Motor neuron (in vitro differentiated cells): ENCODE data around the gene NAPSA. TPM values are rescaled to one million over a fixed set of nuclear protein-coding genes. Genes with fewer than 3 reads are reported as not detected.
A peak's percentile ranks its signal among the peaks of the same experiment; 100 is the strongest.

Experiments
- ATAC-seq, 8 experiments: fragments of 200-7000 bp; cut with Tn5 transposase; replicated peaks in 6 of 8; 2 replicates each; pipeline ENCODE4 v1.8.0; 2021; ENCODE audit warnings: mild to moderate bottlenecking in 8 of 8, moderate library complexity in 8 of 8
- H3K27ac ChIP-seq, 2 donors: fragments of 250-450 bp; sonication (Bioruptor Pico); 2 replicates each; pipeline ENCODE4 v1.9.0; 2021; ENCODE audit warnings: antibody characterized with exemption in 2 of 2, mild to moderate bottlenecking in 2 of 2, moderate library complexity in 1 of 2
- H3K4me1 ChIP-seq, 2 donors: fragments of 250-450 bp; sonication (Bioruptor Pico); replicated peaks in 1 of 2; 2 replicates each; pipeline ENCODE4 v1.6.1; 2021; ENCODE audit warnings: antibody characterized with exemption in 2 of 2, mild to moderate bottlenecking in 2 of 2, moderate library complexity in 1 of 2
- H3K4me3 ChIP-seq, 5 donors: fragments of 250-450 bp; sonication (Bioruptor Pico); 2 replicates each; pipeline ENCODE4 v1.9.0; 2021; ENCODE audit warnings: antibody characterized with exemption in 5 of 5, mild to moderate bottlenecking in 5 of 5, moderate library complexity in 4 of 5
- WGBS, 10 experiments: fragments of 450-650 bp; shearing (Covaris generic); methylation state at CpG; one replicate each; pipeline ENCODE4 v1.0.0; 2022; 5-methylcytosine and 5-hydroxymethylcytosine counted together
- in situ Hi-C, 9 experiments: fragments of 400-800 bp; cut with MboI; loops; one replicate each; pipeline ENCODE4 v1.15.0; 2021; ENCODE audit warnings: low sequenced_read_pairs in 9 of 9, low pct_unique_long_range_greater_than_20kb in 2 of 9; ENCODE audit not compliant: unreplicated experiment in 9 of 9
- total RNA-seq, 8 experiments: library from RNA; unstranded; fragments of 300-600 nt; gene quantifications; 2 replicates each; pipeline versions ENCODE4 v1.2.3 to v1.2.4, GENCODE V29; 2022

NAPSA gene
- total RNA-seq, 8 experiments from 2014 or later = 0.18 to 1.9 (median 0.95) TPM

DNA sequence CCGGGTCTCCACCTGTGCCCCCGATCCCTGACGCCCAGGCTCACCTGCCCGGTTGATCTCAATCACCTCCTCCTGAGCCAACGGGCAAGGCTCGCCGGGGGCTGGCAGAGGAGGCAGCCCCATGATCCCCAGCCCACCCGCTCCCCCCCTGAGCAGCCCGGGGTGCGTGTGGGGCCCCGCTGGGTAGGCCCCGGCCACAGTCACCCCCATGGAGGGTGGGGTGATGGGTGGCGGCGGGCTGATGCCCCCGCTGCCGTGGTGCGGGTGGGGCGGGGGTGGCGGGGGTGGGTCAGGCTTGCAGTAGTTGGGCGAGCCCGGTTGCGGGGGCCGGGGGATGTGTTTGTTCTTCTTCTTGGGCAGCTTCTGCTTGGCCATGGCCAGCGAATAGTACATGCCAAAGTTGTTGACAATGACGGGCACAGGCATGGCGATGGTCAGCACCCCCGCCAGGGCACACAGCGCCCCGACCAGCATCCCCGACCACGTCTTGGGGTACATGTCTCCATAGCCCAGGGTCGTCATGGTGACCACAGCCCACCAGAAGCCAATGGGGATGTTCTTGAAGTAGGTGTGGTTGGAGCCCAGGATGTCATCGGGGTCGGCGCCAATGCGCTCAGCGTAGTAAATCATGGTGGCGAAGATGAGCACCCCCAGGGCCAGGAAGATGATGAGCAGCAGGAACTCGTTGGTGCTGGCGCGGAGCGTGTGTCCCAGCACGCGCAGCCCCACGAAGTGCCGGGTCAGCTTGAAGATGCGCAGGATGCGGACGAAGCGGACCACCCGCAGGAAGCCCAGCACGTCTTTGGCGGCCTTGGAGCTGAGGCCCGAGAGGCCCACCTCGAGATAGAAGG lies 42.3 kb downstream of the NAPSA start:
- in situ Hi-C loops = no loop called here
- peaks cover 5 to 6% of the 10 kb centered on the region in 2 donors for H3K4me1 ChIP-seq
- no peak overlapping the region for H3K27ac ChIP-seq
- no peak for ATAC-seq
- H3K4me3 ChIP-seq = no peak overlapping the region
- 87 to 100% (median 95%) methylated on average over 4 to 11 of the region's 55 CpGs; no CpG with 5 or more reads in 7 of the 10 experiments for WGBS, 10 experiments

DNA sequence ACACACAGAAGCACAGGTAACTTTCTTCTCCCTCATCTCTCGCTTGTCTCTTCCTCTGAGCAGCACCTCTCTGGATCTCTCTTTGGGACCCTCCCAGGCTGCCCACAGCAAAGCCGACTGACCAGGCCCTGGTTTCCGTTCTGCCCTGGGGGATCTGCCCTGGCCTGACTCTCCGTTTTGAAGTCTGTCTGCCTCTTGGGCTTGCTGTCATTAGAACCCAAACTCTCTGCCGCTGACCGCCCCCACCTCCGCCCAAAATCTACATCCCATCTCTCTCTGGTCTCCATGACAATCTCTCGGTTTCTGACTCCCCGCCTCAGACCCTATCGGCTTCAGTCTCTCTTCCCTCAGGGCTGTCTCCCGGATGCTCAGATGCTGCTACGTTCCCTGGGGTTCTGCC lies 43.2 kb downstream of the NAPSA start:
- WGBS, 10 experiments = 6 to 100% (median 70%) methylated on average over 1 to 8 of the region's 12 CpGs; no CpG with 5 or more reads in 1 of the 10 experiments
- in situ Hi-C loops = no loop called here
- no peak for ATAC-seq
- Histone ChIP-seq H3K4me3 (no peak overlapping the region), H3K4me1 (peaks cover 5 to 6% of the 10 kb centered on the region in 2 donors), H3K27ac (no peak overlapping the region)

DNA sequence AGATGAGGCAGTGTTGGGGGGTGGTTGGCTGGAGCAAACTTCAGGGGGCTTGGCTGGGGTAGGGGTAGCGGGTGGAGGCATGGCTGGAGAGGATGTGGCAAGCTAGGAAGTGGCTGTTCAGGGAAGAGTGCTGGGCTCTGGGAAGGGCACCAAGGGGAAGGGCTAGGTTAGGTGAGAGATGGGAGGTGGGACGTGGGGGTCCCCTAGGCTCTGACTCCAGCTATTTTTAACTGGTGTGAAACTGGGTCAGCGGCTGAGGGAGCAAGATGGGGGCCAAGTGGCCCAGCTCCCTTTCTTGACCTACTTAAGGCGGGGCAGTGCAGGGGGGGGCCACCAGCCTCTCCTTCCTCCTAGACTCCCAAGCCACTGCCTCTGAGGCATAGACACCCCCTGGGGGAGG lies 43.6 kb downstream of the NAPSA start:
- H3K4me1 ChIP-seq = peaks cover 5 to 6% of the 10 kb centered on the region in 2 donors
- no peak for ATAC-seq
- no peak overlapping the region for H3K27ac ChIP-seq
- WGBS, 10 experiments = 33% methylated on average over 2 of the region's 4 CpGs; no CpG with 5 or more reads in 9 of the 10 experiments
- in situ Hi-C loops = no loop called here
- no peak overlapping the region for H3K4me3 ChIP-seq

DNA sequence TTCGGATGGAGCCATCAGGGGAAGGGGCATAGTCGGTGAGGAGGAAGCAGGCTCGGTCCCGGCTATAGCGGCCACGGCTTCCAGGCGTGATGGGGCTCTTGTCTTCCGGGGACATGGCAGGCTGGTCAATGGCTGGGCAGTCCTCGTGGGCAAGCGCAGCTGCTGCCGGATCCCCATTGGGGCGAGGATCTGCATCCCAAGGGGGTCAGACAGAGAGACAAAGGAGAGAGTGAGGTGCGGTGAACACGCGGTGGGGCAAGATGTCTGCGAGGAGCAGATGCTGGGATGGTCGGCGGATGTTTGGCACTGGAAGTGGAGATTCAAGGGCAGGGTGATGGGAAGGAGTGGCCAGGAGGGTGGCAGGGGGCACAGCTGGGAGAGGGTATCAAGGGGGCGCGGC lies 44.8 kb downstream of the NAPSA start:
- in situ Hi-C loops = no loop called here
- no peak overlapping the region for H3K27ac ChIP-seq
- peaks cover 5 to 6% of the 10 kb centered on the region in 2 donors for H3K4me1 ChIP-seq
- ATAC-seq = no peak
- WGBS, 10 experiments = 60% methylated on average over 1 of the region's 20 CpGs; no CpG with 5 or more reads in 9 of the 10 experiments
- H3K4me3 ChIP-seq = no peak overlapping the region

DNA sequence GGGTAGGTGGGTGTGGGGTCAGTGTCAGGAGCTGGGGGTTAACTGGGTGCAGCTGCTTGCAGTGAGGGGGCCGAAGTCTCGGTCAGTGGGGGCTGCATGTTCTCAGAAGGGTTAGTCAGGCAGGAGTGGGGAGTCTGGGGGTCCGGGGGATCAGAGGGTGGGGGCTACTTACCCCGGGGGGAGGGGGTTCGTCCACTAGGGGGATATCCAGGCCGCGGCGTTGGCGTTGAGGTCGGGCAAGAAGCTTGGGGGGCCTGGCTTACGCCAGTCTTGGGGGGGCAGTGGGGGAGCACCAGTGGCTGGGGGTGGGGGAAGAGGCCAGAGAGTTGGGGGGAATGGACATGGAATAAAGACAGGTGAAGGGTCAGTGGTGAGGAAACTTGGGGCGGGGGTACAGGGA lies 45.4 kb downstream of the NAPSA start:
- Histone ChIP-seq H3K4me3 (no peak overlapping the region), H3K27ac (no peak overlapping the region), H3K4me1 (peaks cover 3 to 4% of the 10 kb centered on the region in 2 donors)
- ATAC-seq = no peak
- no CpG with 5 or more reads among the region's 12 CpGs for WGBS, 10 experiments
- in situ Hi-C loops = no loop called here

DNA sequence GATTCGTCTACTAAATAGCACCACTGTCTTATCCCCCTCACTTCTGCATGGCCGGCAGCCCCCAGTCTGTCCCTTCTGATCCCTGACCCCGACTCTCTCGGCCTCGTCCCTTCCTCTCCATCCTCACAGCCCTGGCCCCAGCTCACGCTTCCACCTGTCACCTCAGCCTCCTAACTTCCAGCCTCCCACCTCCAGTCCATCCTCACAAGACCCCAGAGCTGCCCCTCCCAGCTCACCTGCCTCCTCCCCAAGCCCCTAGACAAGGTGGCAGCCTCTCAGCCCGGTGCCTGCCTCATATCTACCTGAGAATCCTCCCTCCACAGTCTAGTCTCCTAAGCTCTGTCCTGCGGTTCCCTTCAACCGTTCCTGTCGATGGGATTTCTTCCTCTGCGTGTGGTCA lies 46.3 kb downstream of the NAPSA start:
- Histone ChIP-seq H3K27ac (no peak overlapping the region), H3K4me1 (peaks cover 0 to 4% of the 10 kb centered on the region in 2 donors), H3K4me3 (no peak overlapping the region)
- no peak for ATAC-seq
- 0 to 94% (median 57%) methylated on average over 1 to 7 of the region's 11 CpGs; no CpG with 5 or more reads in 2 of the 10 experiments for WGBS, 10 experiments
- in situ Hi-C loops = no loop called here

DNA sequence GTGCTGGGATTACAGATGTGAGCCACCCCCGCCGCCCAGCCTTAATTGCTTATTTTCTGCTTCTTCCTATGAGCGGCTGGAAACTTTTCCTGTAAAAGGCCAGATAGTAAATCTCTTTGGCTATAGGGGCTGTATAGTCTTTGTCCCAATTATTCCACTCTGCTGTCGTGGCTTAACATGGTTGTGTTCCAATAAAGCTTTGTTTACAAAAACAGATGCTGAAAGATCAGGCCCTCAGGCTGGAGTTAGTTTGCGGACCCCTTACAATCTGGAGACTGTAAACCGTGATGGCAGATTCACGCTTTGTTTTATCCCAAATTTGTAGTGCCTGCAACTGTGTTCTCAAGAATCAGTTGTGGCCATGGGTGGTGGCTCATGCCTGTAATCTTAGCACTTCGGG lies 47.0 kb downstream of the NAPSA start:
- no peak for ATAC-seq
- Histone ChIP-seq H3K4me1 (peaks cover 0 to 4% of the 10 kb centered on the region in 2 donors), H3K27ac (no peak overlapping the region), H3K4me3 (no peak overlapping the region)
- WGBS, 10 experiments = 42 to 91% (median 69%) methylated on average over 3 to 8 of the region's 8 CpGs; no CpG with 5 or more reads in 3 of the 10 experiments
- in situ Hi-C loops = no loop called here

DNA sequence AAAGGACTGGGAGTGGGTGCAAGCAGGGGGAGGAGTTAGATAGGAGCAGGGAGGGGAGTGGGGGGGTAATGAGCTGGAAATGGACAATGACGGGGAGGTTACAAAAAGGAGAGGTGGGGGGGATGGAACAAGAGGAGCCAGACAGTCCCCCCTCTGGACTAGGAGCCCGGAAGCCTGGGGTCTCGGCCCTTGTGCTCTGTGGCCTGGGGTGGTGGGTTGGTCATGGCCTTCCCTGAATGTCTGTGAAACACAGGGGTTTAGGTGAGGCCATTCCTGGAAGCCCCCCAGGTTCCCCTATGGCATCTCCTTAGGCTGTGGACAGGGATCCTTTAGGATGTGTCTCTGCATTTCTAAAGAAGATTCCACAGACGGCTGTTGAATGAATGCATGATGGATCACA lies 48.3 kb downstream of the NAPSA start:
- H3K4me1 ChIP-seq = peaks cover 0 to 4% of the 10 kb centered on the region in 2 donors
- no CpG with 5 or more reads among the region's 4 CpGs for WGBS, 10 experiments
- no peak for ATAC-seq
- H3K27ac ChIP-seq = no peak overlapping the region
- in situ Hi-C loops = no loop called here
- H3K4me3 ChIP-seq = no peak overlapping the region

DNA sequence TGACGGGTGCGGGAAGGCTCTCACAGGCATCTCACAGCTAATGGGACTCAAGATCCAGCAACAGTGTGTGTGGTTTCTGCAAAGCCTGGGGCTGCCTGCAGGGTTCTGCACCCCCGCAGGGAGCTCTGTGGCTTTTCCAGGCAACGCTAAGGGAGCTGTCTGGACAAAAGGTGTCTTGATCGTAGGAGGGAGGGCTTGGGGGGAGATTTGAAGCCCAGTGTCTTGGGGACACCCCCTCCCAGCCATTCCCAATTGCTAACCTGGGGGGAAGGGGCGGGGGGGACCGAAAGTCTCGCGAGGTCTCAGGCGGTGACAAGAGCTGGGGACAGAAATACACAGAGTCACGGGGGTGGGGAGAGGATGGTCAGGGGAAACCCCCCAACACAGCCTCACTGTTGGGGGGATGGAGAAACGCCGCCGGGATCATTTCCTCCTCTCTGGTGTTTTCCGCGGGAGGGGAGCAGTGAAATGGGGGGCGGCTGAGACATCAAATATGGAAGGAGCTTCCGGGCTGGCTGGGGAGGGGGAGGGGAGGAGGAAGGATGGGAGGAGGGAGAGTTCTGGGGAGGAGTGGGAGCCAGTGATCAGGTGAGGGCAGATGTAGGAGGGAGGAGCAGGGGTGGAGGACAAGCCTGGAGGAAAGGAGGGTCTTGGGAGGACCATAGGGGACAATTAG lies 49.5 kb downstream of the NAPSA start:
- in situ Hi-C loops = no loop called here
- peak overlapping the region; percentile 33 to 48 (median 45) for H3K4me3 ChIP-seq
- ATAC-seq = peak in 5 of 8 experiments; percentile 75 to 85 (median 82)
- peaks cover 0 to 4% of the 10 kb centered on the region in 2 donors for H3K4me1 ChIP-seq
- peak overlapping the region; percentile 60 to 82 for H3K27ac ChIP-seq
- no CpG with 5 or more reads among the region's 18 CpGs for WGBS, 10 experiments

DNA sequence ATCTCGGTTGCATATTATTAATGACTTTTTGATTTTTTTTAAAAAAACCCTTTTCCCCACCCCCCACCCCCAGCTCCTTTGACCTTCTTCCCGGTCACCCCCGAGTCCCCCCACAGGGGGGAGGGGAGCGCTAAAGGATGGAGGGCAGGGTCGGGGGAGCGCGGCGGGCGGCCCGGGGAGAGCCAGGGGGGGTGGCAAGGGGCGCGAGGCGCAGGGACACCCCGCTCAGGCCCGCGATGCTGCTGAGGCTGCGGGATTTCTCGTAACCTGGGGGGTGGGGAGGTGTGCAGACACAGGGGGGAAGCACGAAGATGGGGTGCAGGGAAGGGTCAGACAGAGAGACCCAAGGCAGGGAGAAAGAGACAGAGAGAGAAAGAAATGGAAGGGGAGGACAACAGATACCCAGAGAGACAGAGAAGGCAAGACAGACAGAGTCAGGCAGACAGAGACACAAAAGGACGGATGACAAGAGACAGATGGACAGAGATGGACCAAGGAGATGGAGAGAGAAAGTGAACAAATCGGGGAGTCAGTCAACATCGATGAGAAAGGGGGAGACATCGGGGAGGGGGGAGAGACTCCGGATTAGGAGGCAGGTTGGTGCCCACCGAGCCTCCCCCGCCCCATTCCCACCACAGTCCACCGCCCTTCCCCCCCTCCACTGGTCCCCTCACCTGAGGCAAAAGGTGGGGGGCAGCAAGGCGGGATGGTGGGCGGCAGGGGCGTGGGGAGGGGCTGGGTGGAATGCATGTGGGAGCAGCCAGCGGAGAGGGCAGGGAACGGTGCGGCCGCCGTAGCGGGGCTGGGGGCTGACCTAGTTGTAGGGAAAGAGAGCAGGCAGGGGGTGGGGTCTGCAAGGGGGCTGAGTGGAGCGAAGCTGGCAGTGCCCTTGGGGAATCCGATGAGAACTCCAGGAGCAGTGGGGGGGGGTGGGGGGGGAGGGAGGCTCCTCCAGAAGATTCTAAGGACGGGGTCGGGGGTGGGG lies 50.4 kb downstream of the NAPSA start:
- ATAC-seq = peak in 5 of 8 experiments; percentile 31 to 38 (median 34)
- peak overlapping the region; percentile 33 to 48 (median 45) for H3K4me3 ChIP-seq
- peak overlapping the region in 1 of 2 donors; percentile 31 for H3K27ac ChIP-seq
- H3K4me1 ChIP-seq = peaks cover 0 to 4% of the 10 kb centered on the region in 2 donors
- 0% methylated on average over 1 of the region's 40 CpGs; no CpG with 5 or more reads in 8 of the 10 experiments for WGBS, 10 experiments
- in situ Hi-C loops = no loop called here

DNA sequence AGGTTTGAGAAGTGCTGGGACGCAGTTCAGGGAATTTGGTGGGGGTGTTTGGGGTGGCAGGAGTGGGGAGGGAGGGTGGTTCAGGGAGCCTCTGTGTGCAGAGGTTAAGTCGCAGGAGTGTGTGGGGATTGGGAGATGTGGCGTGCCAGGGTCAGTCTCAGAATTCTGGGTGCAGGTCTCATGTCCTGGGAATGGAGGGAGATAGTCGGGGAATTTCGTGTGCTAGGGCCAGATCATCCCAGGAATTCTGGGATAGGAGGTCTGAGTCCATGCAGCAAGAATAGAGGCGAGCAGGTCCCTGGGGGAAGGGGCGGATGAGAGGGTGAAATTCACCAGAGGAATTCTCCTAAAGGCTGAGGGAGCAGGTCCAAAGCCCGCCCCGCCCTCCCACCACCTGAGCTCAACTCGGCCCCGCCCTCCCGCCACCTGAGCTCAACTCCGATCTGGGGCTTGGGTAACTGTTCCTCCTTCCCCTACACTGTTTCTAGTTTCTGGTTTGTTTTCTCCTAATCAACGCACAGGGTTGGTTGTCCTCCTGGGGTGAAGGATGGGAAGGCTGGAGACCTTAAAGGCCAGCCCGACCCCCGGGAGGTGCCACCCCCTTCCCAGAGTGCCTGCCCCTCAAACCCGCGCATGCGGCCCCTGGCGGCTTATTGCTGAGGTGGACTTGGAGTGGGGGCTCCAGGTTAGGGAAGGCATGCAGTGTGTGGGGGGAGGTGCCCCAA lies 51.5 kb downstream of the NAPSA start:
- 30 to 50% methylated on average over 2 to 5 of the region's 20 CpGs; no CpG with 5 or more reads in 8 of the 10 experiments for WGBS, 10 experiments
- no peak overlapping the region for H3K4me3 ChIP-seq
- peaks cover 0 to 4% of the 10 kb centered on the region in 2 donors for H3K4me1 ChIP-seq
- ATAC-seq = no peak
- in situ Hi-C loops = no loop called here
- H3K27ac ChIP-seq = no peak overlapping the region
